Measurements from ENCODE around the gene ANKRD33B. TPM values are rescaled to one million over a fixed set of nuclear protein-coding genes. Genes with fewer than 3 reads are reported as not detected.

The ANKRD33B gene
- polyA plus RNA-seq, 3 donors, result 0.05 TPM; not detected in 2

GRCh38 chr5:10599862-10600284 is 36.0 kb downstream of the ANKRD33B start:
- peaks cover 8 to 14% of the 10 kb centered on the region in 2 donors for H3K4me1 ChIP-seq (ENCODE audit: control insufficient read depth in 1 of 2, insufficient read depth in 2 of 2, low read length in 2 of 2)
- Mint-ChIP-seq H3K36me3 (no peaks in the 10 kb centered on the region), H3K27ac (no peak overlapping the region), H3K9me3 (peaks cover 0 to 4% (median 0%) of the 10 kb centered on the region in 7 donors), H3K27me3 (ENCODE audit: low read depth in 3 of 3) (peaks cover 0 to 3% (median 1%) of the 10 kb centered on the region in 3 donors), H3K4me3 (no peak overlapping the region), H3K4me1 (peaks cover 19% of the 10 kb centered on the region)
- peaks cover 6% of the 10 kb centered on the region for H3K79me2 ChIP-seq (ENCODE audit: insufficient read depth, low read length)
- no peaks in the 10 kb centered on the region for H3K9me3 ChIP-seq (replicated peaks in 1 of 2; ENCODE audit: control insufficient read depth in 1 of 2, insufficient read depth in 1 of 2, low read length in 2 of 2)
- DNase-seq, result no peak
- no peak overlapping the region for H3K4me3 ChIP-seq (replicated peaks in 1 of 3; ENCODE audit: low read depth in 2 of 3, low read length in 3 of 3)
- no peak overlapping the region for H3K4me2 ChIP-seq (replicated peaks; ENCODE audit: extremely low read depth, low read length, poor library complexity, severe bottlenecking)
- no peak for TF ChIP-seq CTCF (IDR thresholded peaks at IDR 0.05)
- H3K9ac ChIP-seq (ENCODE audit: insufficient read depth, low read length, poor library complexity, severe bottlenecking), result no peak overlapping the region
- no peaks in the 10 kb centered on the region for H4K20me1 ChIP-seq (ENCODE audit: insufficient read depth, low read length)
- no peaks in the 10 kb centered on the region for H3K36me3 ChIP-seq (replicated peaks in 1 of 2; ENCODE audit: control insufficient read depth in 1 of 2, insufficient read depth in 2 of 2, low read length in 2 of 2)
- no peaks in the 10 kb centered on the region for H3K27me3 ChIP-seq (ENCODE audit: control insufficient read depth in 2 of 2, insufficient read depth in 2 of 2, low read length in 2 of 2)
- H2AFZ ChIP-seq (ENCODE audit: insufficient read depth, low read depth, low read length, poor library complexity, severe bottlenecking), result no peak overlapping the region
- intact Hi-C loops (cut with micrococcal nuclease), result no loop called here
- no peak overlapping the region for H3K27ac ChIP-seq (ENCODE audit: low read depth in 1 of 2, low read length in 2 of 2)

GRCh38 chr5:10600626-10601245 is 36.9 kb downstream of the ANKRD33B start:
- Mint-ChIP-seq H3K9me3 (peaks cover 0 to 4% (median 0%) of the 10 kb centered on the region in 7 donors), H3K27me3 (ENCODE audit: low read depth in 3 of 3) (peaks cover 0 to 3% (median 1%) of the 10 kb centered on the region in 3 donors), H3K27ac (no peak overlapping the region), H3K36me3 (no peaks in the 10 kb centered on the region), H3K4me3 (no peak overlapping the region), H3K4me1 (peaks cover 20% of the 10 kb centered on the region)
- no peaks in the 10 kb centered on the region for H3K27me3 ChIP-seq (ENCODE audit: control insufficient read depth in 2 of 2, insufficient read depth in 2 of 2, low read length in 2 of 2)
- H4K20me1 ChIP-seq (ENCODE audit: insufficient read depth, low read length), result no peaks in the 10 kb centered on the region
- no peak overlapping the region for H3K9ac ChIP-seq (ENCODE audit: insufficient read depth, low read length, poor library complexity, severe bottlenecking)
- no peaks in the 10 kb centered on the region for H3K9me3 ChIP-seq (replicated peaks in 1 of 2; ENCODE audit: control insufficient read depth in 1 of 2, insufficient read depth in 1 of 2, low read length in 2 of 2)
- no peaks in the 10 kb centered on the region for H3K36me3 ChIP-seq (replicated peaks in 1 of 2; ENCODE audit: control insufficient read depth in 1 of 2, insufficient read depth in 2 of 2, low read length in 2 of 2)
- no peak overlapping the region for H3K4me2 ChIP-seq (replicated peaks; ENCODE audit: extremely low read depth, low read length, poor library complexity, severe bottlenecking)
- intact Hi-C loops (cut with micrococcal nuclease), result no loop called here
- H3K27ac ChIP-seq (ENCODE audit: low read depth in 1 of 2, low read length in 2 of 2), result no peak overlapping the region
- peaks cover 4 to 14% of the 10 kb centered on the region in 2 donors for H3K4me1 ChIP-seq (ENCODE audit: control insufficient read depth in 1 of 2, insufficient read depth in 2 of 2, low read length in 2 of 2)
- no peak for TF ChIP-seq CTCF (IDR thresholded peaks at IDR 0.05)
- peaks cover 6% of the 10 kb centered on the region for H3K79me2 ChIP-seq (ENCODE audit: insufficient read depth, low read length)
- H3K4me3 ChIP-seq (replicated peaks in 1 of 3; ENCODE audit: low read depth in 2 of 3, low read length in 3 of 3), result no peak overlapping the region
- WGBS (ENCODE audit: insufficient coverage), result no CpG with 5 or more reads among the region's 5 CpGs
- H2AFZ ChIP-seq (ENCODE audit: insufficient read depth, low read depth, low read length, poor library complexity, severe bottlenecking), result peak overlapping the region; percentile 36
- no peak for DNase-seq

Measured in CD14-positive monocyte (primary cell).